SKM-1 treated with dmso at 0.1 percent for 144 hours (cell line): Measurements from ENCODE around the gene LZIC.

Experiments used
- DNase-seq: peaks from one replicate; lab custom pipeline; 2025; ENCODE audit not compliant: unreplicated experiment; lab: John Stamatoyannopoulos, UW

Gene LZIC

GRCh38 chr1:9910423-9911178, 32.6 kb downstream of the LZIC start:
- DNase-seq: peak; percentile 97

GRCh38 chr1:9910076-9910422, 33.1 kb downstream of the LZIC start, which contains the start of gene CTNNBIP1:
Gene CTNNBIP1, minus strand, starts transcription at chr1:9910269. Its CDS starts 38,205 bp downstream, at chr1:9872064.
- peak; percentile 97 for DNase-seq

- DNase-seq: no peak
These were observed 33.8 kb downstream of the LZIC start for GRCh38 chr1:9909234-9910046.

- no peak for DNase-seq
These were observed 34.3 kb downstream of the LZIC start for GRCh38 chr1:9908871-9909233.

- DNase-seq: no peak
These were observed 35.8 kb downstream of the LZIC start for GRCh38 chr1:9907441-9907840.

- no peak for DNase-seq
These were observed 36.7 kb downstream of the LZIC start for GRCh38 chr1:9906466-9906865.

GRCh38 chr1:9905010-9905409, 38.2 kb downstream of the LZIC start:
- no peak for DNase-seq

GRCh38 chr1:9904596-9904995, 38.6 kb downstream of the LZIC start:
- DNase-seq: no peak

GRCh38 chr1:9903801-9904527, 39.2 kb downstream of the LZIC start:
- DNase-seq: no peak

GRCh38 chr1:9902060-9902452, 41.1 kb downstream of the LZIC start:
- no peak for DNase-seq

- no peak for DNase-seq
These were observed 41.8 kb downstream of the LZIC start for GRCh38 chr1:9901148-9902059.

GRCh38 chr1:9900142-9901043, 42.8 kb downstream of the LZIC start:
- DNase-seq: peak; percentile 83

GRCh38 chr1:9894115-9894514, 49.1 kb downstream of the LZIC start:
- DNase-seq: no peak

GRCh38 chr1:9892563-9893528, 50.3 kb downstream of the LZIC start:
- DNase-seq: peak; percentile 85

- no peak for DNase-seq
These were observed 52.0 kb downstream of the LZIC start for GRCh38 chr1:9891207-9891606.

GRCh38 chr1:9890224-9890731, 52.9 kb downstream of the LZIC start:
- DNase-seq: no peak

- no peak for DNase-seq
These were observed 53.8 kb downstream of the LZIC start for GRCh38 chr1:9889411-9889810.

- DNase-seq: no peak
These were observed 54.3 kb downstream of the LZIC start for GRCh38 chr1:9888886-9889285.
